WTC11 (cell line): ENCODE measurements around the gene TAF3. TPM values are rescaled to one million over a fixed set of nuclear protein-coding genes. Genes with fewer than 3 reads are reported as not detected.

Experiments
- ATAC-seq: fragments of 200-7000 bp; cut with Tn5 transposase; 2 replicates; pipeline ENCODE4 v1.10.0; 2021; ENCODE audit warnings: mild to moderate bottlenecking, moderate library complexity
- CTCF ChIA-PET: fragments of 300-600 bp; sonication (Branson Sonifier 250); formaldehyde crosslinking; loops from one replicate; lab custom pipeline; 2021; ENCODE audit warnings: antibody characterized with exemption; lab: Charles Lee
- POLR2A ChIA-PET: fragments of 350-600 bp; sonication (Branson Sonifier 250); formaldehyde crosslinking; loops from one replicate; lab custom pipeline; 2021; ENCODE audit warnings: antibody characterized with exemption; lab: Charles Lee
- DNase-seq: peaks from one replicate; pipeline ENCODE4 v3.0.0; 2021; ENCODE audit warnings: low spot score
- H3K27ac Mint-ChIP-seq: 2 replicates; pipeline ENCODE4 v1.8.0; 2021; ENCODE audit warnings: mixed read lengths
- H3K27me3 Mint-ChIP-seq: 2 replicates; pipeline ENCODE4 v1.8.0; 2021; ENCODE audit warnings: low read depth, mild to moderate bottlenecking, moderate library complexity, mixed read lengths
- H3K36me3 Mint-ChIP-seq: 2 replicates; pipeline ENCODE4 v1.8.0; 2021; ENCODE audit warnings: mixed read lengths
- H3K4me1 Mint-ChIP-seq: 2 replicates; pipeline ENCODE4 v1.8.0; 2022; ENCODE audit warnings: mixed read lengths
- H3K4me3 Mint-ChIP-seq: 2 replicates; pipeline ENCODE4 v1.8.0; 2021; ENCODE audit warnings: mild to moderate bottlenecking, moderate library complexity, mixed read lengths
- H3K9me3 Mint-ChIP-seq: 2 replicates; pipeline ENCODE4 v1.8.0; 2021; ENCODE audit warnings: mixed read lengths
- ARID4B ChIP-seq: sonication (generic); formaldehyde crosslinking; IDR thresholded peaks from 2 replicates; pipeline ENCODE4 v1.8.0; 2023; ENCODE audit warnings: missing genetic modification reagents, mild to moderate bottlenecking, borderline replicate concordance
- GRHL2 ChIP-seq: fragments of 250-450 bp; sonication (Bioruptor Pico); IDR thresholded peaks from 2 replicates; pipeline ENCODE4 v1.8.0; 2022; ENCODE audit warnings: mild to moderate bottlenecking, moderate library complexity; ENCODE audit not compliant: insufficient replicate concordance, severe bottlenecking
- IRF1 ChIP-seq: sonication (generic); formaldehyde crosslinking; IDR thresholded peaks from 2 replicates; pipeline ENCODE4 v1.8.0; 2023; ENCODE audit warnings: missing genetic modification reagents
- MXD4 ChIP-seq: fragments of 250-450 bp; sonication (Bioruptor Pico); IDR thresholded peaks from 2 replicates; pipeline ENCODE4 v1.8.0; 2021; ENCODE audit warnings: mild to moderate bottlenecking, moderate library complexity, borderline replicate concordance
- NFE2L1 ChIP-seq: sonication (generic); formaldehyde crosslinking; IDR thresholded peaks from 2 replicates; pipeline ENCODE4 v1.8.1; 2023; ENCODE audit warnings: missing genetic modification reagents
- NR1H2 ChIP-seq: sonication (generic); formaldehyde crosslinking; IDR thresholded peaks from 2 replicates; pipeline ENCODE4 v1.9.0; 2021; ENCODE audit warnings: mild to moderate bottlenecking, moderate library complexity, missing genetic modification reagents
- RELA ChIP-seq: sonication (generic); formaldehyde crosslinking; IDR thresholded peaks from 2 replicates; pipeline ENCODE4 v1.8.1; 2022; ENCODE audit warnings: missing genetic modification reagents, mild to moderate bottlenecking, borderline replicate concordance
- SMAD3 ChIP-seq: sonication (generic); formaldehyde crosslinking; IDR thresholded peaks from 2 replicates; pipeline ENCODE4 v1.8.0; 2022; ENCODE audit warnings: missing genetic modification reagents, mild to moderate bottlenecking, borderline replicate concordance
- TP53 ChIP-seq: sonication (generic); formaldehyde crosslinking; IDR thresholded peaks from 2 replicates; pipeline ENCODE4 v1.8.1; 2023; ENCODE audit warnings: mild to moderate bottlenecking, missing genetic modification reagents
- USF1 ChIP-seq: sonication (generic); formaldehyde crosslinking; IDR thresholded peaks from 2 replicates; pipeline ENCODE4 v1.8.0; 2022; ENCODE audit warnings: mild to moderate bottlenecking, missing genetic modification reagents
- ZNF138 ChIP-seq: sonication (generic); formaldehyde crosslinking; conservative IDR thresholded peaks from 2 replicates; pipeline ENCODE4 v1.8.1; 2022; ENCODE audit warnings: mild to moderate bottlenecking, moderate library complexity, missing genetic modification reagents
- ZNF263 ChIP-seq: sonication (generic); formaldehyde crosslinking; IDR thresholded peaks from 2 replicates; pipeline ENCODE4 v1.8.1; 2022; ENCODE audit warnings: low read depth, mild to moderate bottlenecking, moderate library complexity, missing genetic modification reagents
- ZNF317 ChIP-seq: sonication (generic); formaldehyde crosslinking; IDR thresholded peaks from 2 replicates; pipeline ENCODE4 v1.8.1; 2023; ENCODE audit warnings: low read depth, mild to moderate bottlenecking, moderate library complexity, missing genetic modification reagents, borderline replicate concordance
- ZNF512 ChIP-seq: sonication (generic); formaldehyde crosslinking; IDR thresholded peaks from 2 replicates; pipeline ENCODE4 v1.8.1; 2022; ENCODE audit warnings: missing genetic modification reagents, borderline replicate concordance
- ZNF671 ChIP-seq: fragments of 250-450 bp; sonication (Bioruptor Pico); IDR thresholded peaks from 2 replicates; pipeline ENCODE4 v1.8.0; 2021; ENCODE audit warnings: mild to moderate bottlenecking
- total RNA-seq: library from RNA; stranded (reverse); gene quantifications from 3 replicates; pipeline ENCODE4 v1.2.3, GENCODE V29; 2021
- TF ChIP-seq, protein P1 (sequence below): sonication (generic); formaldehyde crosslinking; conservative IDR thresholded peaks from 2 replicates; pipeline ENCODE4 v1.8.1; 2022; ENCODE audit warnings: mild to moderate bottlenecking, missing genetic modification reagents
- TF ChIP-seq, protein P2 (sequence below): sonication (generic); formaldehyde crosslinking; IDR thresholded peaks from 2 replicates; pipeline ENCODE4 v1.8.1; 2023; ENCODE audit warnings: mild to moderate bottlenecking, missing genetic modification reagents, borderline replicate concordance
- TF ChIP-seq, protein P3 (sequence below): sonication (generic); formaldehyde crosslinking; IDR thresholded peaks from 2 replicates; pipeline ENCODE4 v1.8.1; 2023; ENCODE audit warnings: mild to moderate bottlenecking, moderate library complexity, missing genetic modification reagents
- TF ChIP-seq, protein P4 (sequence below): sonication (generic); formaldehyde crosslinking; IDR thresholded peaks from 2 replicates; pipeline ENCODE4 v1.8.1; 2023; ENCODE audit warnings: mild to moderate bottlenecking, missing genetic modification reagents, moderate library complexity

TAF3 gene
- total RNA-seq, 1 experiment from 2014 or later: 8.9 TPM

DNA sequence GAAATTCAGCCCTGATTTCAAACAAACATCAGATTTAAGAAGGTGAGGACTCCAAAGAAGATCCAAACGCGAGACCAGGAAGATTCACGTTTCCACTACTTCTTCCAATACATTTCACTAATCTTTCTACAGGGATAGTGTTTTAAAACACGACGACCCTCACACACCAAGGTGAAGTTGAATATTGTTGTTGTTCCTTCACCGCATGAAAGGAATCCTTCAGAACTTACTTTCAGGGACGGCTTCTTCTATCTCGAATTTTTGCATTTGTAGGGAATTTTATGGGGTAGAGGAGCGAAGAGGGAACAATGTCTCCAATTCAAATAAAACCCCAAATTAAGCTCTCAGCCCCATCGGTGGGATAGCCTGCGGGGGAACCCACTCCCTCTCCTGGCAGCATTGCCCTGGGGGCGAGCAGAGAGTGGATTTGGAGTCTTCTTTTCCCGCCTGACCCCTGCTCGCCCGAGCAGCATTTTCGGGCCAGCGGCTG is 234.7 kb downstream of the TAF3 start:
- Mint-ChIP-seq H3K27me3 (peaks cover 95% of the 10 kb centered on the region), H3K4me3 (peak overlapping the region; percentile 72), H3K9me3 (no peaks in the 10 kb centered on the region), H3K4me1 (peaks cover 51% of the 10 kb centered on the region), H3K36me3 (no peaks in the 10 kb centered on the region), H3K27ac (peak overlapping the region; percentile 65; the same call in 1 of the 2 replicates)
- ChIA-PET POLR2A (interaction anchor here (0.6 kb wide), 2 partner anchors 383 to 1185 kb away, joined by 3 read pairs; no protein-coding TSS in a partner anchor), CTCF (interaction anchor here (0.9 kb wide), 1 partner anchor 297 kb away, joined by 3 read pairs; no protein-coding TSS in a partner anchor)
- DNase-seq (no peak), ATAC-seq (no peak)
- TF ChIP-seq SMAD3: no peak
- TF ChIP-seq, protein P1, sequence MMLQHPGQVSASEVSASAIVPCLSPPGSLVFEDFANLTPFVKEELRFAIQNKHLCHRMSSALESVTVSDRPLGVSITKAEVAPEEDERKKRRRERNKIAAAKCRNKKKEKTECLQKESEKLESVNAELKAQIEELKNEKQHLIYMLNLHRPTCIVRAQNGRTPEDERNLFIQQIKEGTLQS (CRISPR knock-in tag): no peak
- TF ChIP-seq GRHL2 (CRISPR knock-in tag): no peak
- TF ChIP-seq ZNF317 (CRISPR knock-in tag): no peak
- TF ChIP-seq, protein P2, sequence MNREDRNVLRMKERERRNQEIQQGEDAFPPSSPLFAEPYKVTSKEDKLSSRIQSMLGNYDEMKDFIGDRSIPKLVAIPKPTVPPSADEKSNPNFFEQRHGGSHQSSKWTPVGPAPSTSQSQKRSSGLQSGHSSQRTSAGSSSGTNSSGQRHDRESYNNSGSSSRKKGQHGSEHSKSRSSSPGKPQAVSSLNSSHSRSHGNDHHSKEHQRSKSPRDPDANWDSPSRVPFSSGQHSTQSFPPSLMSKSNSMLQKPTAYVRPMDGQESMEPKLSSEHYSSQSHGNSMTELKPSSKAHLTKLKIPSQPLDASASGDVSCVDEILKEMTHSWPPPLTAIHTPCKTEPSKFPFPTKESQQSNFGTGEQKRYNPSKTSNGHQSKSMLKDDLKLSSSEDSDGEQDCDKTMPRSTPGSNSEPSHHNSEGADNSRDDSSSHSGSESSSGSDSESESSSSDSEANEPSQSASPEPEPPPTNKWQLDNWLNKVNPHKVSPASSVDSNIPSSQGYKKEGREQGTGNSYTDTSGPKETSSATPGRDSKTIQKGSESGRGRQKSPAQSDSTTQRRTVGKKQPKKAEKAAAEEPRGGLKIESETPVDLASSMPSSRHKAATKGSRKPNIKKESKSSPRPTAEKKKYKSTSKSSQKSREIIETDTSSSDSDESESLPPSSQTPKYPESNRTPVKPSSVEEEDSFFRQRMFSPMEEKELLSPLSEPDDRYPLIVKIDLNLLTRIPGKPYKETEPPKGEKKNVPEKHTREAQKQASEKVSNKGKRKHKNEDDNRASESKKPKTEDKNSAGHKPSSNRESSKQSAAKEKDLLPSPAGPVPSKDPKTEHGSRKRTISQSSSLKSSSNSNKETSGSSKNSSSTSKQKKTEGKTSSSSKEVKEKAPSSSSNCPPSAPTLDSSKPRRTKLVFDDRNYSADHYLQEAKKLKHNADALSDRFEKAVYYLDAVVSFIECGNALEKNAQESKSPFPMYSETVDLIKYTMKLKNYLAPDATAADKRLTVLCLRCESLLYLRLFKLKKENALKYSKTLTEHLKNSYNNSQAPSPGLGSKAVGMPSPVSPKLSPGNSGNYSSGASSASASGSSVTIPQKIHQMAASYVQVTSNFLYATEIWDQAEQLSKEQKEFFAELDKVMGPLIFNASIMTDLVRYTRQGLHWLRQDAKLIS: no peak
- TF ChIP-seq ZNF263 (CRISPR knock-in tag): no peak
- no peak for TF ChIP-seq ZNF671 (CRISPR knock-in tag)
- TF ChIP-seq, protein P3, sequence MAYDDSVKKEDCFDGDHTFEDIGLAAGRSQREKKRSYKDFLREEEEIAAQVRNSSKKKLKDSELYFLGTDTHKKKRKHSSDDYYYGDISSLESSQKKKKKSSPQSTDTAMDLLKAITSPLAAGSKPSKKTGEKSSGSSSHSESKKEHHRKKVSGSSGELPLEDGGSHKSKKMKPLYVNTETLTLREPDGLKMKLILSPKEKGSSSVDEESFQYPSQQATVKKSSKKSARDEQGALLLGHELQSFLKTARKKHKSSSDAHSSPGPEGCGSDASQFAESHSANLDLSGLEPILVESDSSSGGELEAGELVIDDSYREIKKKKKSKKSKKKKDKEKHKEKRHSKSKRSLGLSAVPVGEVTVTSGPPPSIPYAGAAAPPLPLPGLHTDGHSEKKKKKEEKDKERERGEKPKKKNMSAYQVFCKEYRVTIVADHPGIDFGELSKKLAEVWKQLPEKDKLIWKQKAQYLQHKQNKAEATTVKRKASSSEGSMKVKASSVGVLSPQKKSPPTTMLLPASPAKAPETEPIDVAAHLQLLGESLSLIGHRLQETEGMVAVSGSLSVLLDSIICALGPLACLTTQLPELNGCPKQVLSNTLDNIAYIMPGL (CRISPR knock-in tag): no peak
- TF ChIP-seq NFE2L1 (CRISPR knock-in tag): no peak
- TF ChIP-seq, protein P4, sequence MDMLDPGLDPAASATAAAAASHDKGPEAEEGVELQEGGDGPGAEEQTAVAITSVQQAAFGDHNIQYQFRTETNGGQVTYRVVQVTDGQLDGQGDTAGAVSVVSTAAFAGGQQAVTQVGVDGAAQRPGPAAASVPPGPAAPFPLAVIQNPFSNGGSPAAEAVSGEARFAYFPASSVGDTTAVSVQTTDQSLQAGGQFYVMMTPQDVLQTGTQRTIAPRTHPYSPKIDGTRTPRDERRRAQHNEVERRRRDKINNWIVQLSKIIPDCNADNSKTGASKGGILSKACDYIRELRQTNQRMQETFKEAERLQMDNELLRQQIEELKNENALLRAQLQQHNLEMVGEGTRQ (CRISPR knock-in tag): no peak
- no peak for TF ChIP-seq NR1H2 (CRISPR knock-in tag)
- TF ChIP-seq ZNF138 (CRISPR knock-in tag): no peak
- no peak for TF ChIP-seq IRF1
- no peak for TF ChIP-seq ZNF512 (CRISPR knock-in tag)
- TF ChIP-seq TP53 (CRISPR knock-in tag): no peak
- no peak for TF ChIP-seq ARID4B (CRISPR knock-in tag)
- TF ChIP-seq USF1 (CRISPR knock-in tag): no peak
- TF ChIP-seq RELA (CRISPR knock-in tag): no peak
- TF ChIP-seq MXD4 (CRISPR knock-in tag): no peak
